Fibroblast of gingiva (primary cell): ENCODE results near the gene ITGB7.
"Not testable (repeated sequence)": the region's sequence is repeated elsewhere in the genome, so short reads cannot be mapped to it uniquely, and the experiment has no call there.

Experiments
- DNase-seq: peaks from one replicate; pipeline ENCODE4 v3.0.0-alpha.2; 2011; ENCODE audit warnings: low read depth

ITGB7 gene

DNA sequence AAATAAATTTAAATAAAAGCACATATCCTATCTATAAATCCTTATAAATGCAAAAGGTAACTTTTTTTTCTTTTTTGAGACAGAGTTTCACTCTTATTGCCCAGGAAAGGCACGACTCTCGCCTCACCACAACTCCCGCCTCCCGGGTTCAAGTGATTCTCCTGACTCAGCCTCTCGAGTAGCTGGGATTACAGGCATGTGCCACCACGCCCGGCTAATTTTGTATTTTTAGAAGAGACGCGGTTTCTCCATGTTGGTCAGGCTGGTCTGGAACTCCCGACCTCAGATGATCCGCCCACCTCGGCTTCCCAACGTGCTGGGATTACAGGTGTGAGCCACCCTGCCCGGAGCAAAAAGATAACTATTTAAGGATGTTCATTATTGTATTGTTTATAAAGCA is 28.2 kb downstream of the ITGB7 start:
- not testable (repeated sequence) for DNase-seq

GRCh38 chr12:53177447-53177846 is 29.6 kb downstream of the ITGB7 start:
- not testable (repeated sequence) for DNase-seq

DNA sequence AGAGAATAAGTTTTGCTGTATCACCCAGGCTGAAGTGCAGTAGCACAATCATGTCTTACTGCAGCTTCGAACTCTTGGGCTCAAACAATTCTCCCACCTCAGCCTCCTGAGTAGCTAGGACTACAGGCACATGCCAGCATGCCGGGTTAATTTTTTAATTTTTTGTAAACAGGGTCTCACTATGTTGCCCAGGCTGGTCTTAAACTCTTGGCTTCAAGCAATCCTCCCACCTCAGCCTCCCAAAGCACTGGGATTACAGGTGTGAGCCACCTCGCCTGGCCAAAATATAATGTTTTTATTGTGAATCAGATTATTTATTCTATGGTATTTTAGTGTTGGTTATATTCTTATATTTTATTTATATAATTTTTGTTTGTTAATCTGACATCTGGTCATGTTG is 30.3 kb downstream of the ITGB7 start:
- no peak for DNase-seq

- peak; percentile 30 for DNase-seq
These were observed 32.1 kb downstream of the ITGB7 start for GRCh38 chr12:53174881-53175491.

DNA sequence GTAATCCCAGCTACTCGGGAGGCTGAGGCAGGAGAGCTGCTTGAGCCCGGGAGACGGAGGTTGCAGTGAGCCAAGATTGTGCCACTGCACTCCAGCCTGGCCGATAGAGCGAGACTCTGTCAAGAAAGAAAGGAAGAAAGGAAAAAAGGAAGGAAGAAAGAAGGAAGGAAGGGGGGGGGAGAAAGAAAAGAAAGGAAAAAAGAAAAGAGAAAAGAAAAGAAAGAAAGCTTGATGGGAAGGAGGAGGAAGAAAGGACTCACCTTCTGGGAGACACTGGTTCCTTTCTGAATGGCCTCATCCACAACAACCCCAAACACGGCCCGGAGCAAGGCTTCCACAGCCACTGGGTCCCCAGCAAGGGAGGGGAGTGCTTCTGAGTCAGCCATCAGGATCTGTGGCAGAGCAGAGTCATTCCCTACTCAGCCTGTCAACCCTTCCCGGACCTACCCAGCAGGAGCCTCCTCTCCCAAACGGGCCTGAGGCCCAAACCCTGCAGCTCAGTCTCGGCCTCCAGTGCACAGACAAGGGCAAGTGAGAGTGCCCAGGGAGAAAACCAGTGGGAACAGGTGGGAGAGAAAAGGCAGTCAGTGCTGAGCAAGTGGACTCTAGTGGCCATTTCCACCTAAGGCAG is 33.9 kb downstream of the ITGB7 start:
- no peak for DNase-seq

GRCh38 chr12:53172352-53172751 is 34.7 kb downstream of the ITGB7 start:
- DNase-seq: no peak

- DNase-seq: no peak
These were observed 35.2 kb downstream of the ITGB7 start for GRCh38 chr12:53171725-53172329.

DNA sequence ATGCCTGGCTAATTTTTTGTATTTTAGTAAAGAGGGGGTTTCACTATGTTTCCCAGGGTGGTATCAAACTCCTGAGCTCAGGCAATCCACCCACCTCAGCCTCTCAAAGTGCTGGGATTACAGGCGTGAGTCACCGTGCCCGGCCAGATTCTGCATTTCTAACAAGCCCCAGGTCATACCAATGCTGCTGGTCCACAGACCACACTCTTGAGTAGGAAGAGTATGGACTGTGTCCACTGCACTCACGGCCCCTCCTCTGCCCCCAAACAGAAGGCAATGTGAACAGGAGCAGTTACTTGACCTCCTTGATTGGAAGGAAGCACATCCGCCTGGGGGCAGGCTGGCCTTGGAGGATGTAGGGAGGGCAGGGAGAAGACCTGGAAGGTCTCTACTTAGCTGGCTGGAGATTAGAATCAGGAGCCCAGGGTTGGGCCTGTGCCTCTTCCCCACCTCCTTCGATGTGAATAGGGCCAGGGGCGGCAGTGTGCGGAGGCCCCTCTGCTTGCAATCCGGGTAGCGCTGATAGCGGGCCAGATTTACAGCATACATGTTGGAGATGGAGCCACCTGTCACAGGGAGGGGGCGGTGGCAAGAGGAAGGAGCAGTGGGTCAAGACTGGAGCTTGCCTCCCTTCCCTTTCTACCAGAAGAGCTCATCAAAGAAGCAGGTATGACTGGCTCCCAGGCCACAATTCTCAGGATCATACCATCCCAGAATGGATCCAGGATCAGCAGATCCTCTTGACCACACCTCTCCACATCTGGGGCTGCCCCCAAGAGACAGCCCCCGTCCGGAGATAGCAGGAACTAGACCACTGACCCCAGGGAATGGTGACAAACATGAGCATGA is 36.0 kb downstream of the ITGB7 start:
- no peak for DNase-seq

DNA sequence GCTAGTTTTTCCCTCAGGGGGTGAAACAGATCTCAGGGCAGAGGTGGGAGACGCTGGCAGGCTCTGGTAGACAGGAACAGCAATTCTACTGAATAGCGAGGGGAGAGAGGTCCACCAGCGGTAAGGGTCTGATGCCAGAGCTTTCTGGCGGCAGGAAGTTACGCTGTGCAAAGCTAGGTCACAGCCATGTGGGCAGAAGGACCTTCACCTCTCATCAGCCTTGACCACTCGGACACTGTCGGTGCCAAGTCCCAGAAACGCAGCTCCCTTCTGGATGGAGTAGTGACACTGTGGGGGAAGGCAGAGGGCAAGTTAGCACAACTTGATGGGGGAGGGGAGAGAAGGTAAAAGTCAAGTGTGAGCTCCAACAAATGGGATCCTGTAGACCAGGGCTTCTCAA is 36.8 kb downstream of the ITGB7 start:
- DNase-seq: no peak

- DNase-seq: no peak
These were observed 37.4 kb downstream of the ITGB7 start for GRCh38 chr12:53169644-53170043.

DNA sequence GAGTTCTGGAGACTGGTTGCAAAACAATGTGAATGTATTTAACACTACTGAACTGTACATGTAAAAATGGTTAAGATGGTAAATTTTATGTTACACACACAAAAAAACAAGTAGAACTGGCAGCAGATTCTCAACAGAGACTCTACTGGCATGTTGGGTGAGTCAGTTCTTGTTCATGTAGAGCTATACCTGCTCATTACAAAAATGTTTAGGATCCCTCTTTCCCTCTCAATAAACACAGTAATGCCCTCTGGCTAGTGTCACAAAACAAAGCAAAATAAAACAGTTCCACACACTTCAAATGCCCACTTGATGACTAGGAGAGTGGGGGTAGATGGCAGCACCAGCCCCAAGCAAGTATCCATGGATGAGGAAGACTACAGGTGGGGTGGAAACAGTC is 40.2 kb downstream of the ITGB7 start:
- no peak for DNase-seq

- not testable (repeated sequence) for DNase-seq
These were observed 44.0 kb downstream of the ITGB7 start for GRCh38 chr12:53163008-53163407.

- DNase-seq: no peak
These were observed 45.7 kb downstream of the ITGB7 start for GRCh38 chr12:53161119-53161911.

GRCh38 chr12:53160673-53161072 is 46.4 kb downstream of the ITGB7 start:
- no peak for DNase-seq

- no peak for DNase-seq
These were observed 47.1 kb downstream of the ITGB7 start for GRCh38 chr12:53160000-53160399.

DNA sequence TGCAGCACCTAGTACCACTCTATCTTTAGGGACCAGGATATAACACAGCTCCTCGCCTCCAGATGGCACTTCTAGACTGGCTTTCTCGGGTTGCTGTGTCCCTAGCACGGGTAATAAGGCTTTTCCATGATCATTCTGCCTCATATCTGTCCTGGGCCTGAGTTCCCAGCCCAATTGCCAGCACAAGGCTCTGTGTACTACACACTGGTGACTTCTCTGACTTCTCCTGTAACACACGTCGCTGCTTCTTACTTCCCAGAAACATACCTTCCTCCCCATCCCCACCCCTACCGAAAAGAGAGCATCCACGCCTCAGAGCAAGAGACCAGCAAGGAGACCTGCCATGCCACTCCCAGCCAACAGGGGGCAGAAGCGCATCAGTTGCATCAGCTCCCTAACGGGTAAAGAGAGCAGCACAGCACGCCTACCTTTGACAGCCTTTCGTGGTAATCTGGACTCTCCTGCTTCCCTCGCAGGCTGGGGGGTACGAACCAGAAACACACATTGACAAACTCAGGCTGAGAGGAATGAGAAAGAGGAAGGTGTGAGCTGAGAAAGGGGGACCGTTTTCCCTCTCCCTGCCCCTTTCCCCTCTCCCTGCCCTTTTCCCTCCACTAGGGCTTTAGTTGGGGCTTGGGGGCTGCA is 47.7 kb downstream of the ITGB7 start:
- DNase-seq: peak; percentile 60

DNA sequence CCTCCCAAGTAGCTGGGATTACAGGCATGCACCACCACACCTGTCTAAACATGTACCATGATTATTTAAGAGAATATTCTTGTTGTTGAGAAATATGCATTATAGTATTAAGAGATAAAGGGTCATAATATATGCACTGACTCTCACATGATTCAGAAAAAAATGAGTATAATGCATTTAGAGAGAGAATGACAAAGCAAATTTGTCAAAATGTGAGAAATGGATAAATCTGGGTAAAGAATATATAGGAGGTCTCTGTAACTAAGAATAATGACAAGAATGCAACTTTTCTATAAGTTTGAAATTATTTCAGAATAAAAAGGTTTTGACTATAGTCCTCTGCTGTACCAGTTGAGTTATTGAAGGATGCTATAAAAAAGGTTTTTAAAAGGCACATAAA is 54.7 kb downstream of the ITGB7 start:
- DNase-seq: no peak

DNA sequence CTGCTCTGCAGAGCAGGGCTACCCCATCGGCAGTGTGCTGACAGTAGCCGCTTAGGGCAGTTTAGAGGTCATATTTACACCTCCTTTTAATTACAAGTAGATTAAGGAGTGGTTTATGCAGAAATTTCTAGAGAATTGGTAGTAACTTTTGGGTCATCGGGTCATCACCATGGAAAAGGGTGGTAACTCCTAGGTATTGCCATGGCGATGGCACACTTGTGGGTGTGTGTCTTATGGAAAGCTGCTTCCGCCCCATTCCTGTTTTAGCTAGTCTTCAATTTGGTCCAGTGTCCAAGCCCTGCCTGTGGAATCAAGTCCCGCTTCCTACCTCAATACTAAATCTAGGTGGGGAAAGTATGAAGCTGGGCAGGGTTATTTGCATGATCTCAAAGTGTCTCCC is 56.0 kb downstream of the ITGB7 start:
- DNase-seq: no peak

GRCh38 chr12:53147653-53148052 is 59.4 kb downstream of the ITGB7 start:
- no peak for DNase-seq

- no peak for DNase-seq
These were observed 59.9 kb downstream of the ITGB7 start for GRCh38 chr12:53147181-53147580.
